ENCODE results near the gene PIGS.

GRCh38 chr17:28533091-28533807 is 38.1 kb downstream of the PIGS start:
- TF ChIP-seq CTCF (IDR thresholded peaks at IDR 0.05; ENCODE audit: extremely low read depth in 1 of 2, insufficient read depth in 1 of 2, low read depth in 1 of 2, low read length in 2 of 2), result no peak
- no peak for TF ChIP-seq JUN (IDR thresholded peaks at IDR 0.05; ENCODE audit: borderline replicate concordance, insufficient read depth, insufficient read length, low read depth)
- TF ChIP-seq POLR2AphosphoS5 (IDR thresholded peaks at IDR 0.05; ENCODE audit: insufficient read depth, low read depth, low read length), result no peak
- TF ChIP-seq POLR2A (IDR thresholded peaks at IDR 0.05; ENCODE audit: low read depth, low read length), result no peak
- TF ChIP-seq MYC (IDR thresholded peaks at IDR 0.05; ENCODE audit: low read depth, low read length), result no peak
- no peak for TF ChIP-seq GATA2 (IDR thresholded peaks at IDR 0.05; ENCODE audit: insufficient read depth, insufficient read length, low read depth, low read length)

All from endothelial cell of umbilical vein (primary cell).